Measurements from ENCODE around the gene ZNF32.

- TF ChIP-seq CTCF (IDR thresholded peaks at IDR 0.05) = peak; percentile 11 to 26 (median 17)
- no peak for TF ChIP-seq POLR2A (IDR thresholded peaks at IDR 0.05)
These were observed 18.6 kb upstream of the ZNF32 start for GRCh38 chr10:43667317-43667731.

All from breast epithelium (tissue), 3 donors.